HCT116 (cell line): ENCODE results near the gene DNAJC7. TPM values are rescaled to one million over a fixed set of nuclear protein-coding genes. Genes with fewer than 3 reads are reported as not detected.

Source experiments
- ATAC-seq: fragments of 200-7000 bp; cut with Tn5 transposase; 2 replicates; pipeline ENCODE4 v1.9.1; 2020; ENCODE audit warnings: mild to moderate bottlenecking, moderate library complexity
- BruUV-seq: library from RNA; stranded (reverse); fragments of 400-500 nt; replicated peaks from 2 replicates; lab custom pipeline; 2021; lab: Mats Ljungman, UMichigan
- CTCF ChIA-PET: fragments of 300-600 bp; sonication (Branson Sonifier 250); formaldehyde crosslinking; loops from one replicate; lab custom pipeline; 2021; ENCODE audit warnings: antibody characterized with exemption; lab: Charles Lee
- POLR2A ChIA-PET: fragments of 300-600, 350-600 bp; sonication (Branson Sonifier 250); formaldehyde crosslinking; loops from one replicate; lab custom pipeline; 2021; ENCODE audit warnings: antibody characterized with exemption; lab: Charles Lee
- RAD21 ChIA-PET, 2 experiments: fragments of 300-600 bp; sonication (Branson Sonifier 250); formaldehyde crosslinking; loops; one replicate each; lab custom pipeline; 2023; ENCODE audit warnings: low total read pairs in 2 of 2; ENCODE audit not compliant: uncharacterized antibody in 2 of 2, unreplicated experiment in 2 of 2, low non-redundant PET in 1 of 2; lab: Charles Lee
- DNase-seq: peaks from one replicate; pipeline ENCODE4 v3.0.0-alpha.2; 2010; ENCODE audit warnings: low read depth, low spot score
- H2AFZ ChIP-seq: fragments of 200-600 bp; shearing (Covaris generic), sonication (generic); 2 replicates; pipeline ENCODE4 v1.6.1; 2017; ENCODE audit warnings: low read depth, mixed run types, mixed read lengths, antibody characterized with exemption, low read length; ENCODE audit not compliant: poor library complexity, severe bottlenecking
- H3K27ac ChIP-seq: 2 replicates; pipeline ENCODE4 v1.5.1; 2012; ENCODE audit warnings: low read depth, low read length
- H3K27me3 ChIP-seq: fragments of 200-600 bp; sonication (generic); 2 replicates; pipeline ENCODE4 v1.6.1; 2016; ENCODE audit warnings: mixed run types, low read length, mixed read lengths; ENCODE audit not compliant: insufficient read depth
- H3K36me3 ChIP-seq, 2 experiments: fragments of 200-500 bp in 1 of 2; fragments of 200-600 bp in 1 of 2; sonication (Bioruptor generic) in 1 of 2; sonication (generic) in 1 of 2; 2 replicates each; pipeline versions ENCODE4 v1.5.1 to v1.6.1; 2014 to 2016; ENCODE audit warnings: low read length in 2 of 2, inconsistent platforms in 1 of 2, mixed read lengths in 1 of 2, mixed run types in 1 of 2; ENCODE audit not compliant: insufficient read depth in 2 of 2, control insufficient read depth in 1 of 2
- H3K4me1 ChIP-seq, 2 experiments: fragments of 200-600 bp in 1 of 2; sonication (generic) in 1 of 2; 2 replicates each; pipeline versions ENCODE4 v1.5.1 to v1.6.1; 2012 to 2017; ENCODE audit warnings: low read length in 2 of 2, inconsistent platforms in 1 of 2, mild to moderate bottlenecking in 1 of 2, mixed read lengths in 1 of 2, mixed run types in 1 of 2, moderate library complexity in 1 of 2; ENCODE audit not compliant: insufficient read depth in 2 of 2, control insufficient read depth in 1 of 2
- H3K4me2 ChIP-seq: fragments of 200-600 bp; sonication (generic); 2 replicates; pipeline ENCODE4 v1.6.1; 2017; ENCODE audit warnings: mixed run types, low read length, mixed read lengths
- H3K4me3 ChIP-seq, 2 experiments: fragments of 200-600 bp in 1 of 2; sonication (generic) in 1 of 2; replicated peaks in 1 of 2; 2 replicates each; pipeline ENCODE4 v1.5.1; 2011 to 2016; ENCODE audit warnings: low read length in 2 of 2, control low read depth in 1 of 2, low read depth in 1 of 2, mild to moderate bottlenecking in 1 of 2, mixed read lengths in 1 of 2, mixed run types in 1 of 2
- H3K79me2 ChIP-seq: fragments of 200-600 bp; sonication (generic); 2 replicates; pipeline ENCODE4 v1.6.1; 2017; ENCODE audit warnings: mild to moderate bottlenecking, mixed run types, low read length, moderate library complexity, mixed read lengths; ENCODE audit not compliant: insufficient read depth
- H3K9ac ChIP-seq: fragments of 200-600 bp; sonication (generic); 2 replicates; pipeline ENCODE4 v1.6.1; 2016; ENCODE audit warnings: low read length, mixed read lengths
- H3K9me2 ChIP-seq: fragments of 200-600 bp; sonication (generic), shearing (Covaris generic); 2 replicates; pipeline ENCODE4 v1.6.1; 2017; ENCODE audit warnings: mixed run types, mild to moderate bottlenecking, moderate library complexity; ENCODE audit not compliant: insufficient read depth
- H3K9me3 ChIP-seq, 2 experiments: fragments of 200-500 bp in 1 of 2; fragments of 200-600 bp in 1 of 2; sonication (Bioruptor generic) in 1 of 2; sonication (generic) in 1 of 2; 2 replicates each; pipeline ENCODE4 v1.6.1; 2014 to 2017; ENCODE audit warnings: low read length in 2 of 2, mixed read lengths in 2 of 2, inconsistent platforms in 1 of 2, low read depth in 1 of 2, mild to moderate bottlenecking in 1 of 2, mixed run types in 1 of 2, moderate library complexity in 1 of 2; ENCODE audit not compliant: control insufficient read depth in 1 of 2, insufficient read depth in 1 of 2
- H4K20me1 ChIP-seq: fragments of 200-600 bp; sonication (generic), shearing (Covaris generic); 2 replicates; pipeline ENCODE4 v1.6.1; 2017; ENCODE audit warnings: mixed run types, mild to moderate bottlenecking, moderate library complexity; ENCODE audit not compliant: insufficient read depth
- CEBPB ChIP-seq: IDR thresholded peaks from 2 replicates; pipeline ENCODE4 v1.6.1; 2012; ENCODE audit warnings: low read depth
- EGR1 ChIP-seq: IDR thresholded peaks from 2 replicates; pipeline ENCODE4 v1.6.1; 2012; ENCODE audit warnings: low read depth
- ELF1 ChIP-seq: IDR thresholded peaks from 2 replicates; pipeline ENCODE4 v1.6.1; 2012; ENCODE audit warnings: low read depth, borderline replicate concordance
- EZH2 ChIP-seq: fragments of 200-600 bp; sonication (generic); IDR thresholded peaks from 2 replicates; pipeline ENCODE4 v1.6.1; 2017; ENCODE audit warnings: antibody characterized with exemption, mixed run types
- FOSL1 ChIP-seq: IDR thresholded peaks from 2 replicates; pipeline ENCODE4 v1.6.1; 2012; ENCODE audit warnings: low read depth
- JUND ChIP-seq: IDR thresholded peaks from 2 replicates; pipeline ENCODE4 v1.6.1; 2012
- POLR2A ChIP-seq: IDR thresholded peaks from 2 replicates; pipeline ENCODE4 v1.7.0; 2011; ENCODE audit warnings: borderline replicate concordance; ENCODE audit not compliant: insufficient read depth, insufficient read length; ENCODE audit errors: extremely low read depth
- POLR2AphosphoS5 ChIP-seq: IDR thresholded peaks from 2 replicates; pipeline ENCODE4 v1.6.1; 2011; ENCODE audit warnings: mild to moderate bottlenecking, low read depth, low read length, moderate library complexity
- SIN3A ChIP-seq: IDR thresholded peaks from 2 replicates; pipeline ENCODE4 v1.6.1; 2012; ENCODE audit warnings: low read depth
- SP1 ChIP-seq: IDR thresholded peaks from 2 replicates; pipeline ENCODE4 v1.6.1; 2012; ENCODE audit warnings: low read depth
- TCF7L2 ChIP-seq: IDR thresholded peaks from 2 replicates; pipeline ENCODE4 v1.7.0; 2011; ENCODE audit warnings: borderline replicate concordance, inconsistent platforms; ENCODE audit not compliant: insufficient read depth, insufficient read length; ENCODE audit errors: extremely low read depth
- ZFX ChIP-seq: fragments of 450-650 bp; IDR thresholded peaks from 2 replicates; pipeline ENCODE4 v1.6.1; 2017
- ZNF274 ChIP-seq: fragments of 200-500 bp; sonication (Bioruptor generic); IDR thresholded peaks from 2 replicates; pipeline ENCODE4 v1.6.1; 2014; ENCODE audit warnings: mild to moderate bottlenecking, low read depth, low read length, inconsistent platforms
- intact Hi-C: fragments of 100-400 bp; cut with micrococcal nuclease; formaldehyde crosslinking; loops from 2 replicates; pipeline ENCODE4 v1.10.0; 2022
- total RNA-seq: library from RNA; stranded (reverse); gene quantifications from one replicate; pipeline ENCODE4 v1.2.1, GENCODE V29; 2021; ENCODE audit not compliant: unreplicated experiment
- TF ChIP-seq, protein P1 (sequence below): IDR thresholded peaks from 2 replicates; pipeline ENCODE4 v1.6.1; 2011; ENCODE audit warnings: mild to moderate bottlenecking, low read length, moderate library complexity; ENCODE audit not compliant: insufficient replicate concordance; ENCODE audit errors: extremely low read depth
- TF ChIP-seq, protein P2 (sequence below): IDR thresholded peaks from 2 replicates; pipeline ENCODE4 v1.6.1; 2012
- TF ChIP-seq, protein P3 (sequence below), 3 experiments: fragments of 200-600 bp in 1 of 3; sonication (generic) in 1 of 3; IDR thresholded peaks in 2 of 3; conservative IDR thresholded peaks in 1 of 3; 2 replicates each; pipeline ENCODE4 v1.5.1; 2012 to 2017; ENCODE audit warnings: low read depth in 2 of 3, low read length in 2 of 3, antibody characterized with exemption in 1 of 3, borderline replicate concordance in 1 of 3, control low read depth in 1 of 3, mild to moderate bottlenecking in 1 of 3, mixed read lengths in 1 of 3, mixed run types in 1 of 3, moderate library complexity in 1 of 3; ENCODE audit not compliant: insufficient read depth in 1 of 3

DNAJC7 gene
- total RNA-seq, 1 experiment from 2014 or later, result 113 TPM

DNA sequence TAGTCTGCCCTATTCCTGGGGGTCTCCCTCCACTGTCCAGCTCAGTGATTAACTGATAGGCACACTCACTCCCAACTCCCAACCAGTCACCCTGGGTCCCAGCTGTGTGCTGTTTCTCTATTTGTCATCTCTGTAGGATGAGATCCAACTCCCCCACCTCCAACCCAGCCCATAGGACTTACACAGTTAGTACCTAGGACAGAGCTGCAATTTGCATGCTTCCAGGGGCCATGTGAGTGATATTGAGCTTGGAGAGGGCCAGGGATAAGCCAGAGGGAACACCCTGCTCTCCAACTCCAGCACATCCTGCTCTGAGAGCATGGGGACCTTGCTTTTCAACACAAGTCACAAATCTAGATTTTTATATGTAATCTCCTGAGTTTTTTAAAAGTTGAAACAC lies 24.4 kb upstream of the DNAJC7 start:
- Histone ChIP-seq H3K9me2 (no peaks in the 10 kb centered on the region), H3K9ac (no peak overlapping the region), H3K9me3 (no peaks in the 10 kb centered on the region), H3K36me3 (no peaks in the 10 kb centered on the region), H4K20me1 (no peaks in the 10 kb centered on the region), H3K79me2 (no peaks in the 10 kb centered on the region), H3K4me3 (no peak overlapping the region), H3K27me3 (no peaks in the 10 kb centered on the region), H3K4me1 (no peaks in the 10 kb centered on the region), H3K27ac (no peak overlapping the region)
- RAD21 ChIA-PET, result no interaction called here
- intact Hi-C loops, result no loop called here
- DNase-seq (no peak), ATAC-seq (no peak)
- POLR2A ChIA-PET, result no interaction called here
- no peak for TF ChIP-seq FOSL1
- TF ChIP-seq SP1, result no peak
- TF ChIP-seq EZH2, result no peak
- TF ChIP-seq, protein P1, sequence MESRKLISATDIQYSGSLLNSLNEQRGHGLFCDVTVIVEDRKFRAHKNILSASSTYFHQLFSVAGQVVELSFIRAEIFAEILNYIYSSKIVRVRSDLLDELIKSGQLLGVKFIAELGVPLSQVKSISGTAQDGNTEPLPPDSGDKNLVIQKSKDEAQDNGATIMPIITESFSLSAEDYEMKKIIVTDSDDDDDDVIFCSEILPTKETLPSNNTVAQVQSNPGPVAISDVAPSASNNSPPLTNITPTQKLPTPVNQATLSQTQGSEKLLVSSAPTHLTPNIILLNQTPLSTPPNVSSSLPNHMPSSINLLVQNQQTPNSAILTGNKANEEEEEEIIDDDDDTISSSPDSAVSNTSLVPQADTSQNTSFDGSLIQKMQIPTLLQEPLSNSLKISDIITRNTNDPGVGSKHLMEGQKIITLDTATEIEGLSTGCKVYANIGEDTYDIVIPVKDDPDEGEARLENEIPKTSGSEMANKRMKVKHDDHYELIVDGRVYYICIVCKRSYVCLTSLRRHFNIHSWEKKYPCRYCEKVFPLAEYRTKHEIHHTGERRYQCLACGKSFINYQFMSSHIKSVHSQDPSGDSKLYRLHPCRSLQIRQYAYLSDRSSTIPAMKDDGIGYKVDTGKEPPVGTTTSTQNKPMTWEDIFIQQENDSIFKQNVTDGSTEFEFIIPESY, result no peak
- TF ChIP-seq, protein P2, sequence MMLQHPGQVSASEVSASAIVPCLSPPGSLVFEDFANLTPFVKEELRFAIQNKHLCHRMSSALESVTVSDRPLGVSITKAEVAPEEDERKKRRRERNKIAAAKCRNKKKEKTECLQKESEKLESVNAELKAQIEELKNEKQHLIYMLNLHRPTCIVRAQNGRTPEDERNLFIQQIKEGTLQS, result no peak
- TF ChIP-seq, all 23 proteins: peak for 0
- Histone ChIP-seq H2AFZ (no peak overlapping the region), H3K4me2 (no peak overlapping the region)
- CTCF ChIA-PET, result no interaction called here
- no TSS peak for BruUV-seq

DNA sequence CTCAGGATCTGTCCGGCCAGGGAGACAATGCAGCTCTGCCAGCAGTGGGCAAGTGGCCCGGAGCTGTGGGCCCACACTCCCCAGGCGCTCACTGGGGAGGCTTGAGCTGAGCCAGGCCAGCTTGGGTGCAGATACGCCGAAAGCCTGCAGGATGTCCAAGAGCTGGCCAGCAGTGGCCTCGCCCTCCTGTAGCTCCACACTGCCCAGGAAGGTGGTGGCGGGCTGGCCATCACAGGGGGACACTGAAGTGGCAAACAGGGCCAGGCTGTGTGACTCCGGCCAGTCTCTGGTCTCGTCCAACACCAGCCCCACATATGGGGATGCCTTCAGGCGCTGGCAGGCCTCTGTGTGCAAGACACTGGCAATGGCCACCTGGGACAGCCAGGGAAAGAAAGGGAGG lies 23.6 kb upstream of the DNAJC7 start:
- RAD21 ChIA-PET, result no interaction called here
- BruUV-seq, result no TSS peak
- H3K9me2 ChIP-seq, result no peaks in the 10 kb centered on the region
- no peak overlapping the region for H2AFZ ChIP-seq
- H3K9me3 ChIP-seq, result no peaks in the 10 kb centered on the region
- no peak overlapping the region for H3K27ac ChIP-seq
- H3K27me3 ChIP-seq, result no peaks in the 10 kb centered on the region
- DNase-seq (no peak), ATAC-seq (no peak)
- H3K4me1 ChIP-seq, result no peaks in the 10 kb centered on the region
- POLR2A ChIA-PET, result interaction anchor here (1.2 kb wide), 1 partner anchor 21 kb away, joined by 3 read pairs; the partner anchor contains the start of gene NKIRAS2
- no peaks in the 10 kb centered on the region for H4K20me1 ChIP-seq
- no peak overlapping the region for H3K4me3 ChIP-seq
- no peaks in the 10 kb centered on the region for H3K36me3 ChIP-seq
- no peak overlapping the region for H3K4me2 ChIP-seq
- H3K79me2 ChIP-seq, result no peaks in the 10 kb centered on the region
- intact Hi-C loops, result no loop called here
- H3K9ac ChIP-seq, result no peak overlapping the region
- CTCF ChIA-PET, result interaction anchor here (1.7 kb wide), 1 partner anchor 10 kb away, joined by 4 read pairs; no protein-coding TSS in a partner anchor
- TF ChIP-seq JUND, result no peak
- no peak for TF ChIP-seq ZNF274
- TF ChIP-seq EGR1, result no peak
- TF ChIP-seq POLR2AphosphoS5, result no peak
- TF ChIP-seq ZFX, result no peak
- TF ChIP-seq CEBPB, result no peak
- TF ChIP-seq SIN3A, result no peak
- no peak for TF ChIP-seq FOSL1
- no peak for TF ChIP-seq POLR2A
- TF ChIP-seq ELF1, result no peak
- no peak for TF ChIP-seq TCF7L2
- TF ChIP-seq, protein P3, sequence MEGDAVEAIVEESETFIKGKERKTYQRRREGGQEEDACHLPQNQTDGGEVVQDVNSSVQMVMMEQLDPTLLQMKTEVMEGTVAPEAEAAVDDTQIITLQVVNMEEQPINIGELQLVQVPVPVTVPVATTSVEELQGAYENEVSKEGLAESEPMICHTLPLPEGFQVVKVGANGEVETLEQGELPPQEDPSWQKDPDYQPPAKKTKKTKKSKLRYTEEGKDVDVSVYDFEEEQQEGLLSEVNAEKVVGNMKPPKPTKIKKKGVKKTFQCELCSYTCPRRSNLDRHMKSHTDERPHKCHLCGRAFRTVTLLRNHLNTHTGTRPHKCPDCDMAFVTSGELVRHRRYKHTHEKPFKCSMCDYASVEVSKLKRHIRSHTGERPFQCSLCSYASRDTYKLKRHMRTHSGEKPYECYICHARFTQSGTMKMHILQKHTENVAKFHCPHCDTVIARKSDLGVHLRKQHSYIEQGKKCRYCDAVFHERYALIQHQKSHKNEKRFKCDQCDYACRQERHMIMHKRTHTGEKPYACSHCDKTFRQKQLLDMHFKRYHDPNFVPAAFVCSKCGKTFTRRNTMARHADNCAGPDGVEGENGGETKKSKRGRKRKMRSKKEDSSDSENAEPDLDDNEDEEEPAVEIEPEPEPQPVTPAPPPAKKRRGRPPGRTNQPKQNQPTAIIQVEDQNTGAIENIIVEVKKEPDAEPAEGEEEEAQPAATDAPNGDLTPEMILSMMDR (IDR thresholded peaks at IDR 0.05 in 2 of 3, conservative IDR thresholded peaks at IDR 0.05 in 1 of 3; ENCODE audit: borderline replicate concordance in 1 of 3, insufficient read depth in 1 of 3, low read depth in 2 of 3, low read length in 2 of 3), result no peak
